Caco-2 (cell line): ENCODE data around the gene SLC24A1. TPM values are rescaled to one million over a fixed set of nuclear protein-coding genes. Genes with fewer than 3 reads are reported as not detected.

Experiments
- BruUV-seq: library from RNA; stranded (reverse); fragments of 400-500 nt; replicated peaks from 2 replicates; lab custom pipeline; 2021; lab: Mats Ljungman, UMichigan
- CTCF ChIA-PET: fragments of 300-600 bp; sonication (Branson Sonifier 250); formaldehyde crosslinking; loops from one replicate; lab custom pipeline; 2022; ENCODE audit warnings: antibody characterized with exemption; lab: Charles Lee
- POLR2A ChIA-PET: fragments of 300-600 bp; sonication (Branson Sonifier 250); formaldehyde crosslinking; loops from one replicate; lab custom pipeline; 2022; ENCODE audit warnings: antibody characterized with exemption; lab: Charles Lee
- DNase-seq, 2 experiments: peaks; one replicate each; pipeline versions ENCODE4 v3.0.0 to v3.0.0-alpha.2; 2020 to 2022
- H3K27me3 ChIP-seq: replicated peaks from 2 replicates; pipeline ENCODE4 v1.6.0; 2011; ENCODE audit warnings: low read length; ENCODE audit not compliant: control insufficient read depth, insufficient read depth
- H3K36me3 ChIP-seq: 2 replicates; pipeline ENCODE4 v1.5.1; 2011; ENCODE audit warnings: low read length; ENCODE audit not compliant: control insufficient read depth, insufficient read depth
- H3K4me1 ChIP-seq: fragments of 250-450 bp; sonication (Bioruptor Pico); 2 replicates; pipeline ENCODE4 v1.5.1; 2020; ENCODE audit warnings: mild to moderate bottlenecking
- H3K4me3 ChIP-seq: 2 replicates; pipeline ENCODE4 v1.5.1; 2011; ENCODE audit warnings: low read depth, mild to moderate bottlenecking, control low read depth, low read length
- H3K9me3 ChIP-seq: fragments of 250-450 bp; sonication (Bioruptor Pico); 2 replicates; pipeline ENCODE4 v1.5.1; 2020; ENCODE audit warnings: mild to moderate bottlenecking, moderate library complexity
- H3K27ac Mint-ChIP-seq: one replicate; pipeline ENCODE4 v1.8.0; 2022; ENCODE audit warnings: mixed read lengths; ENCODE audit not compliant: unreplicated experiment
- H3K27me3 Mint-ChIP-seq: one replicate; pipeline ENCODE4 v1.8.0; 2022; ENCODE audit warnings: mixed read lengths; ENCODE audit not compliant: insufficient read depth, unreplicated experiment
- H3K36me3 Mint-ChIP-seq: one replicate; pipeline ENCODE4 v1.8.0; 2022; ENCODE audit warnings: mild to moderate bottlenecking, mixed read lengths; ENCODE audit not compliant: insufficient read depth, unreplicated experiment
- H3K4me1 Mint-ChIP-seq: one replicate; pipeline ENCODE4 v1.8.0; 2022; ENCODE audit warnings: low read depth, mixed read lengths; ENCODE audit not compliant: unreplicated experiment
- H3K4me3 Mint-ChIP-seq: one replicate; pipeline ENCODE4 v1.8.0; 2022; ENCODE audit warnings: mild to moderate bottlenecking, moderate library complexity, mixed read lengths; ENCODE audit not compliant: unreplicated experiment
- H3K9me3 Mint-ChIP-seq: one replicate; pipeline ENCODE4 v1.8.0; 2022; ENCODE audit warnings: mixed read lengths; ENCODE audit not compliant: unreplicated experiment
- intact Hi-C: fragments of 100-400 bp; cut with micrococcal nuclease; formaldehyde crosslinking; loops from one replicate; pipeline ENCODE4 v1.10.0; 2022; ENCODE audit not compliant: unreplicated experiment
- total RNA-seq: library from RNA; stranded (reverse); gene quantifications from 2 replicates; pipeline ENCODE4 v1.2.3, GENCODE V29; 2022
- TF ChIP-seq, protein P1 (sequence below), 2 experiments: fragments of 200-600 bp in 1 of 2; IDR thresholded peaks; 1 replicate in 1 of 2; 2 replicates in 1 of 2; pipeline versions ENCODE4 v1.5.1 to v1.8.0; 2011 to 2022; ENCODE audit warnings: antibody characterized with exemption in 1 of 2, control low read depth in 1 of 2, inconsistent platforms in 1 of 2, low read depth in 1 of 2, low read length in 1 of 2, mild to moderate bottlenecking in 1 of 2, moderate library complexity in 1 of 2; ENCODE audit not compliant: insufficient read depth in 1 of 2, severe bottlenecking in 1 of 2, unreplicated experiment in 1 of 2

The SLC24A1 gene
- total RNA-seq, 1 experiment from 2014 or later, result 8.7 TPM

DNA sequence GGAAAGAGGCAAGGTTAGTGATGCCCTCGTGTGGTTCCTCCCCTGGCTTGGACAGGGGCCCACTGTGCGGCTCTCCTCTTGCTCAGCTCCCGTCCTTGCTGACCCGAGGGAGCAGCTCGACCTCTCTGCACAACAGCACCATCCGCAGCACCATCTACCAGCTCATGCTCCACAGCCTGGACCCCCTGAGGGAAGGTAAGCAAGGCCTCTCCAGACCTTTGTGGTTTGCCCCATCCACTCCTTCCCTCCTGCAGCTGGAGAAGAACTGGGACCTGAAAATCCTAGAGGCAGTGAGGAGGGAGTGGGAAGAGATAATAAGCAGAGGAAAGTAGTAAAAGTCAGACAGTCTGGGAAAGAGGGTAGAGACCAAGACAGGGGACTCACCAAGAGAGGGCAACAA, 17.8 kb downstream of the SLC24A1 start:
- H3K36me3 Mint-ChIP-seq, result peaks cover 9% of the 10 kb centered on the region
- CTCF ChIA-PET, result interaction anchor here (1.2 kb wide), 1 partner anchor 185 kb away, joined by 9 read pairs; no protein-coding TSS in a partner anchor
- no TSS peak for BruUV-seq

DNA sequence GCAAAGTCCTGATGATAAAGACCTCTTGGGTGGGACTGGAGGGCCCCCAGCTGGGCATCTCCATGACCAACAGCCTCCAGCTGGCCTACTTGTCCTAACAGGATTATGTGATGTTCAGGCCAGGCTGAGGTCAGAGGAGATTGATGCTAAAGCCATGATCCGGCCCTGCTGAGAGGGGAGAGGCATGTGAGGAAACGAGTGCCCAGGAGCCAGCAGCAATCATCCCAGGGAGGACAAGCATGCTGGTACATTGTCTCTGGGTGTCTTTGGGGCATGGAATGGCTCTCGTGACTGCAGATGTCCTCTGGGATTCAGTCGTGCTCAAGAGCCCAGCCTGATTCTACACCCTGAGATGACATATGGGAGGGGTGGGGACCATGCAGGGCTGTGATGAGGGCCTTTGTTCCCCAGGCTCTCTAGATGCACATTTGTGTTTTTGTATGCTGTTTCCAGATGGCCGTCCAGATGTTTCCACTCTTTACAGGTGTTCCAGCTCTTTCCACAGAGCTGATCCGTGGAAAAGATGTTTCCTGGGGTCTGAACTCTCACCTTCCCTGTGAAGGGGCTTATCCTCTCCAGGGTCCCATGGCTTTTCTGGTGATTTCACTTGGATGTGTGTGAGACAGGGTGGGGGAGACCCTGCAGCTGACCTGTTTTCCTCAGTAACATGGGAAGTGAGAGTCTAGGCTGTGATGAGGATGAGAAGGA, 20.2 kb downstream of the SLC24A1 start:
- ChIA-PET CTCF (no interaction called here), POLR2A (no interaction called here)
- H3K27me3 ChIP-seq, result no peaks in the 10 kb centered on the region
- H3K9me3 ChIP-seq, result no peaks in the 10 kb centered on the region
- intact Hi-C loops, result no loop called here
- TF ChIP-seq, protein P1, sequence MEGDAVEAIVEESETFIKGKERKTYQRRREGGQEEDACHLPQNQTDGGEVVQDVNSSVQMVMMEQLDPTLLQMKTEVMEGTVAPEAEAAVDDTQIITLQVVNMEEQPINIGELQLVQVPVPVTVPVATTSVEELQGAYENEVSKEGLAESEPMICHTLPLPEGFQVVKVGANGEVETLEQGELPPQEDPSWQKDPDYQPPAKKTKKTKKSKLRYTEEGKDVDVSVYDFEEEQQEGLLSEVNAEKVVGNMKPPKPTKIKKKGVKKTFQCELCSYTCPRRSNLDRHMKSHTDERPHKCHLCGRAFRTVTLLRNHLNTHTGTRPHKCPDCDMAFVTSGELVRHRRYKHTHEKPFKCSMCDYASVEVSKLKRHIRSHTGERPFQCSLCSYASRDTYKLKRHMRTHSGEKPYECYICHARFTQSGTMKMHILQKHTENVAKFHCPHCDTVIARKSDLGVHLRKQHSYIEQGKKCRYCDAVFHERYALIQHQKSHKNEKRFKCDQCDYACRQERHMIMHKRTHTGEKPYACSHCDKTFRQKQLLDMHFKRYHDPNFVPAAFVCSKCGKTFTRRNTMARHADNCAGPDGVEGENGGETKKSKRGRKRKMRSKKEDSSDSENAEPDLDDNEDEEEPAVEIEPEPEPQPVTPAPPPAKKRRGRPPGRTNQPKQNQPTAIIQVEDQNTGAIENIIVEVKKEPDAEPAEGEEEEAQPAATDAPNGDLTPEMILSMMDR (IDR thresholded peaks at IDR 0.05; ENCODE audit: insufficient read depth in 1 of 2, low read depth in 1 of 2, low read length in 1 of 2, severe bottlenecking in 1 of 2, unreplicated experiment in 1 of 2), result no peak
- H3K4me3 ChIP-seq, result no peak overlapping the region
- no peak overlapping the region for H3K4me3 Mint-ChIP-seq
- H3K4me1 Mint-ChIP-seq, result no peaks in the 10 kb centered on the region
- no peaks in the 10 kb centered on the region for H3K27me3 Mint-ChIP-seq
- no peak overlapping the region for H3K27ac Mint-ChIP-seq
- BruUV-seq, result no TSS peak
- no peak for DNase-seq
- peaks cover 9% of the 10 kb centered on the region for H3K36me3 Mint-ChIP-seq
- H3K4me1 ChIP-seq, result no peaks in the 10 kb centered on the region
- H3K36me3 ChIP-seq, result no peaks in the 10 kb centered on the region
- no peaks in the 10 kb centered on the region for H3K9me3 Mint-ChIP-seq

More for the DNA sequence above, 17.8 kb downstream of the SLC24A1 start:
- POLR2A ChIA-PET, result no interaction called here
- no peaks in the 10 kb centered on the region for H3K36me3 ChIP-seq
- TF ChIP-seq, protein P1 (IDR thresholded peaks at IDR 0.05; ENCODE audit: insufficient read depth in 1 of 2, low read depth in 1 of 2, low read length in 1 of 2, severe bottlenecking in 1 of 2, unreplicated experiment in 1 of 2), result no peak
- H3K4me3 ChIP-seq, result no peak overlapping the region
- Mint-ChIP-seq H3K27me3 (no peaks in the 10 kb centered on the region), H3K27ac (no peak overlapping the region), H3K4me3 (no peak overlapping the region), H3K9me3 (no peaks in the 10 kb centered on the region), H3K4me1 (no peaks in the 10 kb centered on the region)
- no peak for DNase-seq
- H3K4me1 ChIP-seq, result no peaks in the 10 kb centered on the region
- no peaks in the 10 kb centered on the region for H3K9me3 ChIP-seq
- intact Hi-C loops, result loop anchor here (2.0 kb wide), 1 partner anchor 217 kb away; no protein-coding TSS in a partner anchor
- H3K27me3 ChIP-seq, result no peaks in the 10 kb centered on the region

DNA sequence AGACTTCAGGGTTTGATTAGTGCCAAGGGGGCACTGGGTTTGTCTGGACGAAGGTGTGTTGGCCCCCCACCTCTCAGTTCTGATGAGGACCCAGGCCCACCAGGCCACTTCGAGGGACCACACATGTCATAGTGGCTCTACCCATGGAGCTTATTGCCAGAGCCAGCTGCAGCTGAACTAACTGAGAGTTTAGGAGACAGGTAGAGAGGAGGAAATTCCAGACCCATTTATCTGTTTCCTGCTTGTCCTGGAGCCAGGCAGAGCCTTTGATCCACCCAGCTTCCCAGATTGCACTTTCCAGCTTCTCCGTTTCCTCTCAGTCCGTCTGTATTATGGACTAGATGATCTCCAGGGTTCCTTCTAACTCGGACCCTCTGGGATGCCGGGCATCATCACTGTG, 20.9 kb downstream of the SLC24A1 start:
- no peaks in the 10 kb centered on the region for H3K9me3 ChIP-seq
- H3K36me3 ChIP-seq, result no peaks in the 10 kb centered on the region
- H3K4me3 ChIP-seq, result no peak overlapping the region
- no peak for DNase-seq
- TF ChIP-seq, protein P1 (IDR thresholded peaks at IDR 0.05; ENCODE audit: insufficient read depth in 1 of 2, low read depth in 1 of 2, low read length in 1 of 2, severe bottlenecking in 1 of 2, unreplicated experiment in 1 of 2), result no peak
- ChIA-PET POLR2A (no interaction called here), CTCF (no interaction called here)
- H3K4me1 Mint-ChIP-seq, result no peaks in the 10 kb centered on the region
- H3K36me3 Mint-ChIP-seq, result peaks cover 3% of the 10 kb centered on the region
- no peaks in the 10 kb centered on the region for H3K9me3 Mint-ChIP-seq
- H3K27ac Mint-ChIP-seq, result no peak overlapping the region
- no peaks in the 10 kb centered on the region for H3K27me3 ChIP-seq
- H3K4me1 ChIP-seq, result no peaks in the 10 kb centered on the region
- H3K4me3 Mint-ChIP-seq, result no peak overlapping the region
- BruUV-seq, result no TSS peak
- no peaks in the 10 kb centered on the region for H3K27me3 Mint-ChIP-seq
- intact Hi-C loops, result no loop called here
